ENCODE results near the gene LDLR. TPM values are rescaled to one million over a fixed set of nuclear protein-coding genes. Genes with fewer than 3 reads are reported as not detected.

The LDLR gene
- 313 and 326 TPM in 2 replicates for total RNA-seq

GRCh38 chr19:11089254-11090013 lies at the start of gene LDLR:
Gene LDLR, plus strand, starts transcription at chr19:11089463. Its CDS starts 86 bp downstream, at chr19:11089549.
- H2AFZ ChIP-seq (ENCODE audit: low read length) = peak within 1 kb of the TSS; percentile 71

GRCh38 chr19:11041194-11041593 lies 48.1 kb upstream of the LDLR start:
- TF ChIP-seq CTCF (IDR thresholded peaks at IDR 0.05; ENCODE audit: extremely low read depth, low read depth, low read length) = no peak
- no peak overlapping the region for H3K4me2 ChIP-seq (ENCODE audit: insufficient read depth, low read length)
- H3K27ac ChIP-seq (ENCODE audit: low read depth, low read length) = no peak overlapping the region
- no peaks in the 10 kb centered on the region for H3K9me3 ChIP-seq (ENCODE audit: low read depth, low read length)
- no peaks in the 10 kb centered on the region for H3K27me3 ChIP-seq (ENCODE audit: insufficient read depth, low read length)
- no peak for DNase-seq (ENCODE audit: insufficient read length, low spot score, missing footprints)
- peaks cover 16% of the 10 kb centered on the region for H3K79me2 ChIP-seq (ENCODE audit: insufficient read depth, low read length)
- no peaks in the 10 kb centered on the region for H4K20me1 ChIP-seq (ENCODE audit: insufficient read depth, low read length)
- no peak overlapping the region for H2AFZ ChIP-seq (ENCODE audit: low read length)
- no peaks in the 10 kb centered on the region for H3K4me1 ChIP-seq (ENCODE audit: insufficient read depth, low read length)
- H3K4me3 ChIP-seq (ENCODE audit: insufficient read depth, low read length) = no peak overlapping the region
- peaks cover 57% of the 10 kb centered on the region for H3K36me3 ChIP-seq (ENCODE audit: insufficient read depth, low read length)

More at GRCh38 chr19:11089254-11090013, at the start of gene LDLR:
- Histone ChIP-seq H3K9me3 (ENCODE audit: low read depth, low read length) (no peaks in the 10 kb centered on the region), H3K79me2 (ENCODE audit: insufficient read depth, low read length) (peaks cover 37% of the 10 kb centered on the region), H3K27ac (ENCODE audit: low read depth, low read length) (peak within 1 kb of the TSS; percentile 92), H3K4me2 (ENCODE audit: insufficient read depth, low read length) (peak within 1 kb of the TSS; percentile 98), H3K27me3 (ENCODE audit: insufficient read depth, low read length) (no peaks in the 10 kb centered on the region), H3K36me3 (ENCODE audit: insufficient read depth, low read length) (peaks cover 15% of the 10 kb centered on the region), H3K4me1 (ENCODE audit: insufficient read depth, low read length) (peaks cover 49% of the 10 kb centered on the region), H3K4me3 (ENCODE audit: insufficient read depth, low read length) (peak within 1 kb of the TSS; percentile 88), H4K20me1 (ENCODE audit: insufficient read depth, low read length) (peaks cover 8% of the 10 kb centered on the region)
- DNase-seq (ENCODE audit: insufficient read length, low spot score, missing footprints) = peak; percentile 88
- no peak for TF ChIP-seq CTCF (IDR thresholded peaks at IDR 0.05; ENCODE audit: extremely low read depth, low read depth, low read length)

GRCh38 chr19:11041966-11042627 lies 47.2 kb upstream of the LDLR start:
- H3K4me1 ChIP-seq (ENCODE audit: insufficient read depth, low read length) = no peaks in the 10 kb centered on the region
- H3K9me3 ChIP-seq (ENCODE audit: low read depth, low read length) = no peaks in the 10 kb centered on the region
- no peak for TF ChIP-seq CTCF (IDR thresholded peaks at IDR 0.05; ENCODE audit: extremely low read depth, low read depth, low read length)
- no peaks in the 10 kb centered on the region for H3K27me3 ChIP-seq (ENCODE audit: insufficient read depth, low read length)
- H3K4me3 ChIP-seq (ENCODE audit: insufficient read depth, low read length) = no peak overlapping the region
- peaks cover 11% of the 10 kb centered on the region for H3K79me2 ChIP-seq (ENCODE audit: insufficient read depth, low read length)
- H4K20me1 ChIP-seq (ENCODE audit: insufficient read depth, low read length) = no peaks in the 10 kb centered on the region
- no peak overlapping the region for H3K27ac ChIP-seq (ENCODE audit: low read depth, low read length)
- no peak for DNase-seq (ENCODE audit: insufficient read length, low spot score, missing footprints)
- no peak overlapping the region for H3K4me2 ChIP-seq (ENCODE audit: insufficient read depth, low read length)
- peaks cover 57% of the 10 kb centered on the region for H3K36me3 ChIP-seq (ENCODE audit: insufficient read depth, low read length)
- H2AFZ ChIP-seq (ENCODE audit: low read length) = no peak overlapping the region

GRCh38 chr19:11044431-11044830 lies 44.8 kb upstream of the LDLR start:
- peaks cover 50% of the 10 kb centered on the region for H3K36me3 ChIP-seq (ENCODE audit: insufficient read depth, low read length)

More at GRCh38 chr19:11044431-11044830, 44.8 kb upstream of the LDLR start:
- Histone ChIP-seq H3K4me2 (ENCODE audit: insufficient read depth, low read length) (no peak overlapping the region), H4K20me1 (ENCODE audit: insufficient read depth, low read length) (no peaks in the 10 kb centered on the region), H3K4me1 (ENCODE audit: insufficient read depth, low read length) (no peaks in the 10 kb centered on the region), H3K79me2 (ENCODE audit: insufficient read depth, low read length) (peaks cover 6% of the 10 kb centered on the region), H3K4me3 (ENCODE audit: insufficient read depth, low read length) (no peak overlapping the region), H3K27ac (ENCODE audit: low read depth, low read length) (no peak overlapping the region), H3K9me3 (ENCODE audit: low read depth, low read length) (no peaks in the 10 kb centered on the region), H3K27me3 (ENCODE audit: insufficient read depth, low read length) (no peaks in the 10 kb centered on the region), H2AFZ (ENCODE audit: low read length) (no peak overlapping the region)
- DNase-seq (ENCODE audit: insufficient read length, low spot score, missing footprints) = peak; percentile 55
- no peak for TF ChIP-seq CTCF (IDR thresholded peaks at IDR 0.05; ENCODE audit: extremely low read depth, low read depth, low read length)
